Measurements from ENCODE around the gene NECAB3.

- no peak for TF ChIP-seq CTCF (IDR thresholded peaks at IDR 0.05; ENCODE audit: insufficient read depth, low read length)
- no peak for TF ChIP-seq POLR2AphosphoS5 (IDR thresholded peaks at IDR 0.05; ENCODE audit: low read depth)
Measured at GRCh38 chr20:33611106-33611505, 63.1 kb downstream of the NECAB3 start.

All from HL-60 (cell line).